Measurements from ENCODE around the gene PTPN20. TPM values are rescaled to one million over a fixed set of nuclear protein-coding genes. Genes with fewer than 3 reads are reported as not detected.

The PTPN20 gene
- total RNA-seq, 4 donors from 2014 or later: 1.8 to 3.7 (median 2.6) TPM

DNA sequence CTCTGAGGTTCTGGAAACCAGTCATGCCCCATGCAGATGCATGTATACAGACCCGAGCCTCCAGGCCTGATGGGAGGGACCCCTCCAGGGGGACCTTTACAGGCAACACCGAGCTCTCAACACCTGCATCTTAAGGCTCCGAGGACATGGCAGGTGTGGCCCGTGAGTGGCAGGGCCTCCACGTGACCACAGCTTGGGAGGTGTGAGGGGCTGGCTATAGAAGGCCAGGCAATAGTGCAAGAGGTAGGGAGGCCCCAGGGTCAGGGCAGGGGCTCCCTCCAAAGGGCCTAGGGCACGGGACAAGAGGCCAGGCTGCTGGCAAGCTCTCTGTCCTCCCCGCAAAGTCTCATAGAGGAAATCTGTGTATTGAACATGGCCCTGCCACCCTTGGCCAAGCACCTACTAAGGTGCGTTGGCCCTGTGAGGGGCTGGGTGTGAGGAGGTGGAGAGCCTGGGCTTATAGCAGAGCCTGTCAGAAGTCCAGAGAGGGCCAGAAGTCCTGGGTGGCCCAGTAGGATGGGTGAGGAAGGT is 134.2 kb downstream of the PTPN20 start:
- no peak overlapping the region for H3K27ac ChIP-seq
- no peaks in the 10 kb centered on the region for H3K36me3 ChIP-seq
- DNase-seq (ENCODE audit: low spot score in 2 of 2): no peak
- no peaks in the 10 kb centered on the region for H3K27me3 ChIP-seq
- no peak overlapping the region for H3K4me3 ChIP-seq
- WGBS, 2 donors: 80 to 86% methylated on average over 2 to 4 of the region's 8 CpGs
- H3K4me1 ChIP-seq: peaks cover 0 to 20% (median 0%) of the 10 kb centered on the region in 4 donors
- no peak for TF ChIP-seq EP300 (IDR thresholded peaks at IDR 0.05)
- no peaks in the 10 kb centered on the region for H3K9me3 ChIP-seq

DNA sequence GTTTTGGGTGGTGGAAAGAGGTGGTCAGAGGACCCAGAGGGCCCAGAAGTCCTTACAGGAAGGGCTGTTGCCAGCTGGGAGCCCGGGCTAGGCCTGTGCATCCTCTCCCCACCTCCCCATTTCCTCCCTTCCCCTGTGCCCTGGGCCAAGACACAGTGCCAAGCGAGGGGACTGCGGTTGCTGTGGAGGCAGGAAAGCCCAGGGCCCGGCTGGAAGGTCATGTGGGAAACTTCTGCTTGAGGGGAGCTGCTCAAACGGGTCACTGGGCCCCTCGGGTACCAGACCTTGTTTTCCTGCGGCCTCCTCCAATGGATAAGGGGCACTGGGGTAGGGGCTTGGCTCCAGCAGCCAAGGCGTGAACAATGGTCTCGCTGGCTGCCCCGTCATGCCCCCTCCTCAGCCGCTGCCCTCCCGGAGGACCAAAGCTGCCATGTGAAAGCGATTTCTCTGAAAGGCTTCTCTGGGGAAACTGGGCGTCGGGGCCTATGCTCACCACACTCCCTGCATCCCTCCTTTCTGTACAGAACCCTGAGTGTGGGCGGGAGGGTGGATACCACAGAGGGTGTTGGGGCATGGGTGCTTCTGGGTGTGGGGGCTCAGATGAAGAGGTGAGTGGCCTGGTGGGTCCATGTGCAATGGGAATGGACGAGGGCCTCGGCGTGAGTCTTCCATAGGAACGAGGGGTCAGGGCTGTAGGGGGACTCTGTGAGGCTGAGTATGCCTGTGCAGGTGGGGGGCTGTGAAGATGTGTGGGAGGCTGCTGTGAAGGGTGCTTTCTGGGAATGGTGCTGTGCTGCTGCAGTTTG is 135.3 kb downstream of the PTPN20 start:
- no peak overlapping the region for H3K27ac ChIP-seq
- 85 to 92% methylated on average over 20 of the region's 20 CpGs for WGBS, 2 donors
- H3K4me3 ChIP-seq: no peak overlapping the region
- no peaks in the 10 kb centered on the region for H3K36me3 ChIP-seq
- DNase-seq (ENCODE audit: low spot score in 2 of 2): no peak
- H3K4me1 ChIP-seq: peaks cover 0 to 20% (median 0%) of the 10 kb centered on the region in 4 donors
- H3K27me3 ChIP-seq: no peaks in the 10 kb centered on the region
- no peaks in the 10 kb centered on the region for H3K9me3 ChIP-seq
- TF ChIP-seq EP300 (IDR thresholded peaks at IDR 0.05) (no peak), POLR2A (IDR thresholded peaks at IDR 0.05) (no peak)
- TF ChIP-seq, protein P1, sequence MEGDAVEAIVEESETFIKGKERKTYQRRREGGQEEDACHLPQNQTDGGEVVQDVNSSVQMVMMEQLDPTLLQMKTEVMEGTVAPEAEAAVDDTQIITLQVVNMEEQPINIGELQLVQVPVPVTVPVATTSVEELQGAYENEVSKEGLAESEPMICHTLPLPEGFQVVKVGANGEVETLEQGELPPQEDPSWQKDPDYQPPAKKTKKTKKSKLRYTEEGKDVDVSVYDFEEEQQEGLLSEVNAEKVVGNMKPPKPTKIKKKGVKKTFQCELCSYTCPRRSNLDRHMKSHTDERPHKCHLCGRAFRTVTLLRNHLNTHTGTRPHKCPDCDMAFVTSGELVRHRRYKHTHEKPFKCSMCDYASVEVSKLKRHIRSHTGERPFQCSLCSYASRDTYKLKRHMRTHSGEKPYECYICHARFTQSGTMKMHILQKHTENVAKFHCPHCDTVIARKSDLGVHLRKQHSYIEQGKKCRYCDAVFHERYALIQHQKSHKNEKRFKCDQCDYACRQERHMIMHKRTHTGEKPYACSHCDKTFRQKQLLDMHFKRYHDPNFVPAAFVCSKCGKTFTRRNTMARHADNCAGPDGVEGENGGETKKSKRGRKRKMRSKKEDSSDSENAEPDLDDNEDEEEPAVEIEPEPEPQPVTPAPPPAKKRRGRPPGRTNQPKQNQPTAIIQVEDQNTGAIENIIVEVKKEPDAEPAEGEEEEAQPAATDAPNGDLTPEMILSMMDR (IDR thresholded peaks at IDR 0.05): no peak

DNA sequence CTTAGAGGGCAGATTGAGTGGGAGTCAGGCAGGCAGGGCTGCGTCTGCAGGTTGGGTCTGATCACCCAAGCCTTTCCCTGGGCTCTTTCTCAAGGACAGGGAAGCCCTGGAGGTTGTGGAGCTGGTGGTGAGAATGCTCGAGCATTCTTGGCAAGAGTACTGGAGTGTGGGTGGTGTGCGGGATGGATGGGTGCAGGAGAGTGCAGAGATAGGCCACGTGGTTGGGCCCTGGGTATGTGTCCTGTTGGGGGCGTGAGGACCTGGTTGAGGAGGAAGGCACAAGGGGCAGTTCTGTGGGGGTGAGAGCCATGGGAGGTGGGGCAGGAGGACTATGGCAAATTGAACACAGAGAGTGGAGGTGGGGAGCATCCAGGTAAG is 135.9 kb downstream of the PTPN20 start:
- TF ChIP-seq POLR2A (IDR thresholded peaks at IDR 0.05) (no peak), EP300 (IDR thresholded peaks at IDR 0.05) (no peak)
- TF ChIP-seq, protein P1 (IDR thresholded peaks at IDR 0.05): no peak
- no peak overlapping the region for H3K4me3 ChIP-seq
- H3K9me3 ChIP-seq: no peaks in the 10 kb centered on the region
- no peaks in the 10 kb centered on the region for H3K27me3 ChIP-seq
- H3K27ac ChIP-seq: no peak overlapping the region
- H3K36me3 ChIP-seq: no peaks in the 10 kb centered on the region
- H3K4me1 ChIP-seq: peaks cover 0 to 20% (median 0%) of the 10 kb centered on the region in 4 donors
- no peak for DNase-seq (ENCODE audit: low spot score in 2 of 2)
- WGBS, 2 donors: 73 to 75% methylated on average over 5 of the region's 5 CpGs

DNA sequence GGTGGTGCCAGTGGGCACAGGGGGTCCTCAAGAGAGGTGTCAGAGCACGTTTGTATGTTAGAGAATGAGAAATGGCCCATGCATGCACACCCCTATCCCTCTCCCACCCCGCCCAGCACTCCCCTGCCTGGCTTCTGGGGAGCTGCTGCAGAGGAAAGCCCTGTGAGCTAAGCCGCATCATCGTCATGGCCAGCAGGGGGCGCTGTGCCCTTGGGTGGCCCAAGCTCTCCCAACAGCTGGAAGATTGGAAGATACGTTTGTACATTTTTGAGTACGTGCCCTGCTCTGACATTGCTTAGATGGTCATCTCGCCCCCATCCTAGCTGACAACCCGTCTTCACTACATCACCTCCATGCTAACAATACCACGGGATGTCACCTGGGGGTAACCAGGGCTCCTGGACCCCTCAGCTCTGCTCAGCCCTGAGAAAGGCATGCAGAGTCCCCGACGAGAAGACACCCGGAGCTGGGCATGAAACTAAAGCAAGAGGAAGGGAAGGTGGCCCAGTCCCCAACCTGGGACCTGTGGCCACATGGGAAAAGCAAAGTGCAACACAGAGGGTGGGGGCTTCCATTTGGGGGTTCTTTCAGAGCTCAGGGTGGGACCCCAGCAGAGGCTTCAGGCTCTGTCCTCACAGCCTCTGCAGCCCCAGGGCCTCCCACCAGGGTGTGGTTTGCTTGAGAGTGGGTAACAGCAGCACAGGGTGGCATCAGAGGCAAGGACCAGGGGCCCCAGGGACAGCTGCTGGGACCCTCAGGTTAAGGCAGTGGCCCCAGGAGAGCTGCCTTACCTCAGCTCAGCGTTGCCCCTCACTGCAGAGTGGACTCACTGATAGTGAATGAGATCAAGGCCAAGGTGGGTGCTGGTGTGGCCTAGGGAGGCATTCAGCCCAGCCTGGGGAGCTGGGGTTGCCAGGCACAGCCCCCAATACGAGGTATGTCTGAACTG is 136.6 kb downstream of the PTPN20 start:
- Histone ChIP-seq H3K27me3 (no peaks in the 10 kb centered on the region), H3K36me3 (no peaks in the 10 kb centered on the region), H3K4me3 (no peak overlapping the region), H3K4me1 (peaks cover 0 to 20% (median 0%) of the 10 kb centered on the region in 4 donors), H3K27ac (no peak overlapping the region), H3K9me3 (no peaks in the 10 kb centered on the region)
- TF ChIP-seq, protein P1 (IDR thresholded peaks at IDR 0.05): peak; percentile 78 to 88 (median 81)
- TF ChIP-seq EP300 (IDR thresholded peaks at IDR 0.05): no peak
- no peak for TF ChIP-seq POLR2A (IDR thresholded peaks at IDR 0.05)
- WGBS, 2 donors: 43 to 44% methylated on average over 14 to 15 of the region's 15 CpGs
- peak; percentile 76 to 77 for DNase-seq (ENCODE audit: low spot score in 2 of 2)

DNA sequence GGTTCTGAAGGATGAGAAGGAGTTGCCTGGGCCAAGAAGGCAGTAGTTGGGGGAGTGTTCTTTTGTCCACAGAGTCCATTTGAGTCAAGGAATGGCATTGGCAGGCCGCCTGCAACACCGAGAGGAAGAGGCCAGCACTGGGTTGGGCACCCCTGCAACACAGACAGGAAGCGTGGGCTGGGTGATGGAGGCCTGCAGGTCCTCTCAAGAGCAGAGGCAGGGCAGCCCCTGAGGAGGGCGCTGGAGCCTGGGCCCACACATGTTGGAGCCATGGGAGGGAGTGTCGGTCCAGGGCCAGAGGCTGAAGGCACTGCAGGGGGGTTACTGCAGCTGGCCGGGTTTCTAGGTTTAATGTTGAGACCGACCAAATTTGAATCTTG is 137.3 kb downstream of the PTPN20 start:
- TF ChIP-seq EP300 (IDR thresholded peaks at IDR 0.05) (no peak), POLR2A (IDR thresholded peaks at IDR 0.05) (no peak)
- TF ChIP-seq, protein P1 (IDR thresholded peaks at IDR 0.05): no peak
- Histone ChIP-seq H3K4me1 (peaks cover 0 to 20% (median 0%) of the 10 kb centered on the region in 4 donors), H3K9me3 (no peaks in the 10 kb centered on the region), H3K27me3 (no peaks in the 10 kb centered on the region), H3K4me3 (no peak overlapping the region), H3K36me3 (no peaks in the 10 kb centered on the region), H3K27ac (no peak overlapping the region)
- WGBS, 2 donors: 68 to 77% methylated on average over 7 of the region's 7 CpGs
- DNase-seq (ENCODE audit: low spot score in 2 of 2): no peak

Data from tibial nerve (tissue), 4 donors.